Peyer's patch (tissue), 4 donors: ENCODE results near the gene FSTL3. TPM values are rescaled to one million over a fixed set of nuclear protein-coding genes. Genes with fewer than 3 reads are reported as not detected.

ENCODE experiments used
- DNase-seq, 3 donors: peaks; one replicate each; pipeline ENCODE4 v3.0.0-alpha.2; 2017 to 2019
- H3K27ac ChIP-seq, 4 donors: fragments of 200-600 bp; sonication (generic); one replicate each; pipeline ENCODE4 v1.5.1; 2016 to 2019
- H3K27me3 ChIP-seq, 2 donors: fragments of 200-600 bp; sonication (generic); one replicate each; pipeline ENCODE4 v1.5.1; 2019
- H3K36me3 ChIP-seq, 3 donors: fragments of 200-600 bp; sonication (generic); one replicate each; pipeline ENCODE4 v1.5.1; 2016 to 2019
- H3K4me1 ChIP-seq, 4 donors: fragments of 200-600 bp; sonication (generic); one replicate each; pipeline ENCODE4 v1.5.1; 2016 to 2019
- H3K4me3 ChIP-seq, 4 donors: fragments of 200-600 bp; sonication (generic); 1 replicate in 3 of 4; 2 replicates in 1 of 4; pipeline ENCODE4 v1.5.1; 2016 to 2019; ENCODE audit warnings: mild to moderate bottlenecking in 1 of 4
- H3K9me3 ChIP-seq, 4 donors: fragments of 200-600 bp; sonication (generic); one replicate each; pipeline ENCODE4 v1.5.1; 2016 to 2019; ENCODE audit warnings: mild to moderate bottlenecking in 1 of 4
- CTCF ChIP-seq, 6 experiments: fragments of 450-650 bp in 4 of 6; fragments of 200-600 bp in 2 of 6; sonication (generic) in 1 of 6; IDR thresholded peaks; one replicate each; pipeline ENCODE4 v1.5.1; 2017 to 2019; ENCODE audit warnings: antibody characterized with exemption in 6 of 6, mild to moderate bottlenecking in 3 of 6, moderate library complexity in 1 of 6
- POLR2A ChIP-seq, 2 donors: fragments of 450-650 bp; IDR thresholded peaks; one replicate each; pipeline ENCODE4 v1.5.1; 2017; ENCODE audit warnings: antibody characterized with exemption in 2 of 2, mild to moderate bottlenecking in 2 of 2, moderate library complexity in 2 of 2
- total RNA-seq, 4 donors: library from RNA; depleted of rRNA; stranded (reverse); fragments of >200 nt; gene quantifications; one replicate each; pipeline ENCODE4 v1.1.0, GENCODE V29; 2016

FSTL3 gene
- total RNA-seq, 4 donors from 2014 or later: 13.8 to 94.9 (median 34.9) TPM

GRCh38 chr19:657611-658010 lies 18.6 kb upstream of the FSTL3 start:
- H3K9me3 ChIP-seq: no peaks in the 10 kb centered on the region
- peaks cover 0 to 56% (median 36%) of the 10 kb centered on the region in 4 donors for H3K4me1 ChIP-seq
- TF ChIP-seq POLR2A (IDR thresholded peaks at IDR 0.05) (no peak), CTCF (IDR thresholded peaks at IDR 0.05) (no peak)
- H3K4me3 ChIP-seq: no peak overlapping the region
- peak overlapping the region in 1 of 4 donors; percentile 94 for H3K27ac ChIP-seq
- no peaks in the 10 kb centered on the region for H3K27me3 ChIP-seq
- H3K36me3 ChIP-seq: peaks cover 0 to 25% (median 0%) of the 10 kb centered on the region in 3 donors
- DNase-seq: no peak

GRCh38 chr19:658059-658839 lies 17.9 kb upstream of the FSTL3 start:
- DNase-seq: peak in 1 of 3 donors; percentile 47
- no peaks in the 10 kb centered on the region for H3K27me3 ChIP-seq
- H3K36me3 ChIP-seq: peaks cover 0 to 20% (median 0%) of the 10 kb centered on the region in 3 donors
- peak overlapping the region in 2 of 4 donors; percentile 10 to 23 for H3K4me3 ChIP-seq
- TF ChIP-seq CTCF (IDR thresholded peaks at IDR 0.05) (no peak), POLR2A (IDR thresholded peaks at IDR 0.05) (no peak)
- peaks cover 0 to 56% (median 36%) of the 10 kb centered on the region in 4 donors for H3K4me1 ChIP-seq
- no peaks in the 10 kb centered on the region for H3K9me3 ChIP-seq
- H3K27ac ChIP-seq: peak overlapping the region in 1 of 4 donors; percentile 94

GRCh38 chr19:658916-659839 lies 17.0 kb upstream of the FSTL3 start:
- Histone ChIP-seq H3K4me3 (peak overlapping the region in 3 of 4 donors; percentile 23 to 100 (median 96)), H3K4me1 (peaks cover 4 to 60% (median 42%) of the 10 kb centered on the region in 4 donors), H3K36me3 (peaks cover 0 to 11% (median 0%) of the 10 kb centered on the region in 3 donors), H3K27me3 (no peaks in the 10 kb centered on the region), H3K27ac (peak overlapping the region; percentile 94 to 99 (median 98)), H3K9me3 (no peaks in the 10 kb centered on the region)
- TF ChIP-seq CTCF (IDR thresholded peaks at IDR 0.05) (no peak), POLR2A (IDR thresholded peaks at IDR 0.05) (no peak)
- peak in 2 of 3 donors; percentile 68 to 82 for DNase-seq

DNA sequence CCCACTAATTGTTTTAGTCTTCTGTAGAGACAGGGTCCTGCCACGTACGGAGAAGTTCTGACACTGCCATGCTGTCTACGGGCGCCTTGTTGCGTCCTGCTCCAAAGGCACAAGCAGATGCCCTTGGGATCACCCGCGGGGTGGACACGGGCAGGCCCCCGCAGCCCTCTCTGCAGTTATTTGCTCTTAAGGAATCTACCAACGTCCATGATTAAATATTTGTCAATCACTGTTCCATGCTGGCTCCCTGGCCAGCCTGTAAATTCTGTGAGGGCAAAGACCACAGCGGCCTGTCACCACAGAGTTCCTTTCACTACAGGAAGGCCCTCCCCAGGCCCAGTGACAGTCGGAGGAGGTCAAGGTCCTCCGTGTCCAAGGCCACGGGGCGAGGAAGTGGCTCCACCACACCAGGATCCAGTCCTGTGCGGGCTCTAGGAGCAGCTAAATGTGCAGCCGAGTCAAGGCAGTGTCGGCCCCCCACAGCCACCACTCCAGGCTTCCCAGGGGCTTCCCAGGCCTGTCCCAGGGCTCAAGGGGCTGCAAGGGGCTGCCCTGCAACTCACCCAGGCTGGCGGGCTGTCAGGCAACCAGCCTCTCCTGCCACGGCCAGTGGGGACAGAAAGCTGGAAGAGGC lies 15.3 kb upstream of the FSTL3 start:
- H3K4me3 ChIP-seq: peak overlapping the region; percentile 96 to 100 (median 98)
- DNase-seq: peak; percentile 42 to 91 (median 90)
- TF ChIP-seq POLR2A (IDR thresholded peaks at IDR 0.05) (peak; percentile 91 to 92), CTCF (IDR thresholded peaks at IDR 0.05) (no peak)
- no peaks in the 10 kb centered on the region for H3K27me3 ChIP-seq
- H3K4me1 ChIP-seq: peaks cover 4 to 68% (median 43%) of the 10 kb centered on the region in 4 donors
- H3K9me3 ChIP-seq: no peaks in the 10 kb centered on the region
- H3K36me3 ChIP-seq: peaks cover 0 to 7% (median 0%) of the 10 kb centered on the region in 3 donors
- H3K27ac ChIP-seq: peak overlapping the region; percentile 94 to 99 (median 98)
